SK-N-SH (cell line): ENCODE data around the gene AWAT2. TPM values are rescaled to one million over a fixed set of nuclear protein-coding genes. Genes with fewer than 3 reads are reported as not detected.

Experiments used
- CTCF ChIA-PET: fragments of 300-600, 350-600 bp; formaldehyde crosslinking; extraction: SDS; loops from one replicate; lab custom pipeline; 2021; lab: Yijun Ruan, JAX
- POLR2A ChIA-PET: fragments of 350-600 bp; sonication (Branson Sonifier 250); formaldehyde crosslinking; extraction: SDS; loops from one replicate; lab custom pipeline; 2020; ENCODE audit warnings: antibody characterized with exemption, inconsistent platforms; lab: Yijun Ruan, JAX
- DNase-seq: peaks from one replicate; pipeline ENCODE4 v3.0.0; 2012
- H2AFZ ChIP-seq: fragments of 200-600 bp; sonication (generic); 2 replicates; pipeline ENCODE4 v1.8.1; 2016; ENCODE audit warnings: antibody characterized with exemption, mild to moderate bottlenecking, low read depth
- H3F3A ChIP-seq: fragments of 200-600 bp; sonication (generic); replicated peaks from 2 replicates; pipeline ENCODE3; 2016; ENCODE audit warnings: antibody characterized with exemption, mild to moderate bottlenecking; ENCODE audit not compliant: insufficient read depth
- H3K27ac ChIP-seq, 2 experiments: fragments of 200-500 bp in 1 of 2; fragments of 200-600 bp in 1 of 2; sonication (Bioruptor generic) in 1 of 2; sonication (generic), shearing (Covaris generic) in 1 of 2; 2 replicates each; pipeline versions ENCODE4 v1.5.1 to v1.6.1; 2014 to 2016; ENCODE audit warnings: low read depth in 2 of 2, inconsistent platforms in 1 of 2, low read length in 1 of 2, mild to moderate bottlenecking in 1 of 2, mixed read lengths in 1 of 2
- H3K27me3 ChIP-seq: fragments of 200-600 bp; sonication (generic), shearing (Covaris generic); 2 replicates; pipeline ENCODE4 v1.6.1; 2016; ENCODE audit warnings: mixed run types; ENCODE audit not compliant: insufficient read depth
- H3K36me3 ChIP-seq, 2 experiments: fragments of 200-500 bp in 1 of 2; fragments of 200-600 bp in 1 of 2; sonication (Bioruptor generic) in 1 of 2; sonication (generic) in 1 of 2; replicated peaks in 1 of 2; 2 replicates each; pipeline versions ENCODE3 to v1.5.1; 2014 to 2016; ENCODE audit warnings: low read length in 1 of 2, mild to moderate bottlenecking in 1 of 2; ENCODE audit not compliant: insufficient read depth in 2 of 2, control insufficient read depth in 1 of 2
- H3K4me1 ChIP-seq, 2 experiments: fragments of 200-500 bp in 1 of 2; fragments of 200-600 bp in 1 of 2; sonication (Bioruptor generic) in 1 of 2; sonication (generic), shearing (Covaris generic) in 1 of 2; 2 replicates each; pipeline versions ENCODE4 v1.5.1 to v1.6.1; 2014 to 2016; ENCODE audit warnings: low read depth in 1 of 2, low read length in 1 of 2, mixed run types in 1 of 2; ENCODE audit not compliant: insufficient read depth in 2 of 2, control insufficient read depth in 1 of 2
- H3K4me2 ChIP-seq: fragments of 200-600 bp; sonication (generic), shearing (Covaris generic); 2 replicates; pipeline ENCODE4 v1.6.1; 2017; ENCODE audit warnings: mixed run types
- H3K4me3 ChIP-seq, 2 experiments: fragments of 200-500 bp in 1 of 2; fragments of 200-600 bp in 1 of 2; sonication (Bioruptor generic) in 1 of 2; sonication (generic), shearing (Covaris generic) in 1 of 2; 2 replicates each; pipeline versions ENCODE4 v1.5.1 to v1.8.1; 2014 to 2016; ENCODE audit warnings: low read depth in 2 of 2, inconsistent platforms in 1 of 2, low read length in 1 of 2, mild to moderate bottlenecking in 1 of 2, mixed read lengths in 1 of 2, moderate library complexity in 1 of 2
- H3K79me2 ChIP-seq: fragments of 200-600 bp; sonication (generic); 2 replicates; pipeline ENCODE4 v1.8.1; 2017; ENCODE audit warnings: mild to moderate bottlenecking; ENCODE audit not compliant: insufficient read depth
- H3K9ac ChIP-seq: fragments of 200-600 bp; sonication (generic); 2 replicates; pipeline ENCODE4 v1.6.1; 2017; ENCODE audit warnings: mixed run types
- H3K9me2 ChIP-seq: fragments of 200-600 bp; sonication (generic); 2 replicates; pipeline ENCODE4 v1.6.1; 2017; ENCODE audit warnings: mixed run types
- H3K9me3 ChIP-seq: fragments of 200-600 bp; sonication (generic); 2 replicates; pipeline ENCODE4 v1.6.1; 2017; ENCODE audit warnings: mixed run types, mild to moderate bottlenecking, moderate library complexity
- H4K20me1 ChIP-seq: fragments of 200-600 bp; sonication (generic); 2 replicates; pipeline ENCODE4 v1.6.1; 2017; ENCODE audit warnings: mild to moderate bottlenecking, mixed run types; ENCODE audit not compliant: insufficient read depth
- CHD2 ChIP-seq: fragments of 150-350 bp; IDR thresholded peaks from 2 replicates; pipeline ENCODE4 v1.6.1; 2018; ENCODE audit warnings: low read length; ENCODE audit not compliant: partially characterized antibody
- EP300 ChIP-seq, 2 experiments: IDR thresholded peaks; 2 replicates each; pipeline versions ENCODE4 v1.4.0 to v1.6.1; 2012; ENCODE audit warnings: borderline replicate concordance in 1 of 2, low read depth in 1 of 2, low read length in 1 of 2
- FOXJ3 ChIP-seq: sonication (generic); formaldehyde crosslinking; IDR thresholded peaks from 2 replicates; pipeline ENCODE4 v1.5.1; 2020; ENCODE audit warnings: mild to moderate bottlenecking, missing genetic modification reagents
- FOXM1 ChIP-seq: IDR thresholded peaks from 2 replicates; pipeline ENCODE4 v1.4.0; 2012; ENCODE audit warnings: low read depth, mild to moderate bottlenecking
- MEF2A ChIP-seq: IDR thresholded peaks from 2 replicates; pipeline ENCODE4 v1.4.0; 2012; ENCODE audit warnings: low read depth, borderline replicate concordance
- MXI1 ChIP-seq: IDR thresholded peaks from 2 replicates; pipeline ENCODE4 v1.6.1; 2012; ENCODE audit warnings: mild to moderate bottlenecking, low read depth, low read length, improper control_type of control experiment
- POLR2AphosphoS5 ChIP-seq: IDR thresholded peaks from 2 replicates; pipeline ENCODE4 v1.6.1; 2012; ENCODE audit warnings: low read depth, low read length
- RCOR1 ChIP-seq: fragments of 150-350 bp; IDR thresholded peaks from 2 replicates; pipeline ENCODE4 v1.6.1; 2017; ENCODE audit warnings: antibody characterized with exemption, low read length
- RFX5 ChIP-seq: IDR thresholded peaks from 2 replicates; pipeline ENCODE4 v1.6.1; 2012; ENCODE audit warnings: mild to moderate bottlenecking, improper control_type of control experiment, low read length
- SMC3 ChIP-seq: IDR thresholded peaks from 2 replicates; pipeline ENCODE4 v1.6.1; 2012; ENCODE audit warnings: low read depth, low read length, improper control_type of control experiment
- TAF1 ChIP-seq: IDR thresholded peaks from 2 replicates; pipeline ENCODE4 v1.6.1; 2012; ENCODE audit warnings: low read depth, mild to moderate bottlenecking, low read length, moderate library complexity, borderline replicate concordance
- TEAD4 ChIP-seq: IDR thresholded peaks from 2 replicates; pipeline ENCODE4 v1.4.0; 2012; ENCODE audit warnings: mild to moderate bottlenecking, borderline replicate concordance; ENCODE audit not compliant: insufficient read depth
- WGBS: methylation state at CpG from one replicate; pipeline ENCODE4 v1.1.6; 2017; ENCODE audit warnings: low lambda C conversion rate; 5-methylcytosine and 5-hydroxymethylcytosine counted together
- polyA plus RNA-seq, 3 experiments: library from polyadenylated mRNA; depleted of rRNA; stranded (reverse); fragments of >200 nt; gene quantifications; 2 replicates each; pipeline ENCODE4 v1.2.3, GENCODE V29; 2012
- TF ChIP-seq, protein P1 (sequence below): fragments of 200-600 bp; sonication (generic); IDR thresholded peaks from 2 replicates; pipeline ENCODE4 v1.6.1; 2017; ENCODE audit warnings: antibody characterized with exemption, mild to moderate bottlenecking, moderate library complexity
- TF ChIP-seq, protein P2 (sequence below): fragments of 150-350 bp; IDR thresholded peaks from 2 replicates; pipeline ENCODE4 v1.6.1; 2016; ENCODE audit warnings: mild to moderate bottlenecking, low read depth, low read length
- TF ChIP-seq, protein P3 (sequence below): IDR thresholded peaks from 2 replicates; pipeline ENCODE4 v1.4.0; 2012; ENCODE audit warnings: low read depth, borderline replicate concordance

AWAT2 gene
- polyA plus RNA-seq, 1 of the 3 experiments (the other 2 are of a cell fraction): 0.13 TPM

GRCh38 chrX:70079297-70079696, 29.6 kb upstream of the AWAT2 start:
- Histone ChIP-seq H4K20me1 (no peaks in the 10 kb centered on the region), H3K36me3 (no peaks in the 10 kb centered on the region), H3K27me3 (peaks cover 4% of the 10 kb centered on the region; the same call in 1 of the 2 replicates), H3K4me1 (no peaks in the 10 kb centered on the region), H3K27ac (no peak overlapping the region), H3F3A (no peaks in the 10 kb centered on the region), H3K9me3 (no peaks in the 10 kb centered on the region), H3K4me3 (no peak overlapping the region), H2AFZ (no peak overlapping the region), H3K9ac (no peak overlapping the region), H3K79me2 (no peaks in the 10 kb centered on the region), H3K4me2 (no peak overlapping the region), H3K9me2 (no peaks in the 10 kb centered on the region)
- CTCF ChIA-PET: interaction anchor here (1.1 to 1.4 kb wide), 2 partner anchors 18 to 49 kb away, joined by 3 to 4 read pairs; no protein-coding TSS in a partner anchor
- 14% methylated on average over 5 of the region's 5 CpGs for WGBS
- no peak for DNase-seq
- POLR2A ChIA-PET: no interaction called here
- TF ChIP-seq, protein P1, sequence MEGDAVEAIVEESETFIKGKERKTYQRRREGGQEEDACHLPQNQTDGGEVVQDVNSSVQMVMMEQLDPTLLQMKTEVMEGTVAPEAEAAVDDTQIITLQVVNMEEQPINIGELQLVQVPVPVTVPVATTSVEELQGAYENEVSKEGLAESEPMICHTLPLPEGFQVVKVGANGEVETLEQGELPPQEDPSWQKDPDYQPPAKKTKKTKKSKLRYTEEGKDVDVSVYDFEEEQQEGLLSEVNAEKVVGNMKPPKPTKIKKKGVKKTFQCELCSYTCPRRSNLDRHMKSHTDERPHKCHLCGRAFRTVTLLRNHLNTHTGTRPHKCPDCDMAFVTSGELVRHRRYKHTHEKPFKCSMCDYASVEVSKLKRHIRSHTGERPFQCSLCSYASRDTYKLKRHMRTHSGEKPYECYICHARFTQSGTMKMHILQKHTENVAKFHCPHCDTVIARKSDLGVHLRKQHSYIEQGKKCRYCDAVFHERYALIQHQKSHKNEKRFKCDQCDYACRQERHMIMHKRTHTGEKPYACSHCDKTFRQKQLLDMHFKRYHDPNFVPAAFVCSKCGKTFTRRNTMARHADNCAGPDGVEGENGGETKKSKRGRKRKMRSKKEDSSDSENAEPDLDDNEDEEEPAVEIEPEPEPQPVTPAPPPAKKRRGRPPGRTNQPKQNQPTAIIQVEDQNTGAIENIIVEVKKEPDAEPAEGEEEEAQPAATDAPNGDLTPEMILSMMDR: no peak
- TF ChIP-seq SMC3 (no peak), RCOR1 (no peak), FOXM1 (no peak), MXI1 (no peak)
- TF ChIP-seq, protein P2, sequence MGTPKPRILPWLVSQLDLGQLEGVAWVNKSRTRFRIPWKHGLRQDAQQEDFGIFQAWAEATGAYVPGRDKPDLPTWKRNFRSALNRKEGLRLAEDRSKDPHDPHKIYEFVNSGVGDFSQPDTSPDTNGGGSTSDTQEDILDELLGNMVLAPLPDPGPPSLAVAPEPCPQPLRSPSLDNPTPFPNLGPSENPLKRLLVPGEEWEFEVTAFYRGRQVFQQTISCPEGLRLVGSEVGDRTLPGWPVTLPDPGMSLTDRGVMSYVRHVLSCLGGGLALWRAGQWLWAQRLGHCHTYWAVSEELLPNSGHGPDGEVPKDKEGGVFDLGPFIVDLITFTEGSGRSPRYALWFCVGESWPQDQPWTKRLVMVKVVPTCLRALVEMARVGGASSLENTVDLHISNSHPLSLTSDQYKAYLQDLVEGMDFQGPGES: no peak

- 35% methylated on average over 7 of the region's 7 CpGs for WGBS
- Histone ChIP-seq H3K4me1 (no peaks in the 10 kb centered on the region), H3K9me3 (no peaks in the 10 kb centered on the region), H3K79me2 (no peaks in the 10 kb centered on the region), H4K20me1 (no peaks in the 10 kb centered on the region), H2AFZ (no peak overlapping the region), H3K36me3 (no peaks in the 10 kb centered on the region), H3K9me2 (no peaks in the 10 kb centered on the region), H3K27ac (no peak overlapping the region), H3K4me2 (no peak overlapping the region), H3K9ac (no peak overlapping the region), H3F3A (no peaks in the 10 kb centered on the region), H3K27me3 (peaks cover 4% of the 10 kb centered on the region; the same call in 1 of the 2 replicates), H3K4me3 (no peak overlapping the region)
- no peak for TF ChIP-seq POLR2AphosphoS5
- no peak for TF ChIP-seq FOXJ3 (CRISPR knock-in tag)
- no peak for TF ChIP-seq CHD2
- TF ChIP-seq, protein P3, sequence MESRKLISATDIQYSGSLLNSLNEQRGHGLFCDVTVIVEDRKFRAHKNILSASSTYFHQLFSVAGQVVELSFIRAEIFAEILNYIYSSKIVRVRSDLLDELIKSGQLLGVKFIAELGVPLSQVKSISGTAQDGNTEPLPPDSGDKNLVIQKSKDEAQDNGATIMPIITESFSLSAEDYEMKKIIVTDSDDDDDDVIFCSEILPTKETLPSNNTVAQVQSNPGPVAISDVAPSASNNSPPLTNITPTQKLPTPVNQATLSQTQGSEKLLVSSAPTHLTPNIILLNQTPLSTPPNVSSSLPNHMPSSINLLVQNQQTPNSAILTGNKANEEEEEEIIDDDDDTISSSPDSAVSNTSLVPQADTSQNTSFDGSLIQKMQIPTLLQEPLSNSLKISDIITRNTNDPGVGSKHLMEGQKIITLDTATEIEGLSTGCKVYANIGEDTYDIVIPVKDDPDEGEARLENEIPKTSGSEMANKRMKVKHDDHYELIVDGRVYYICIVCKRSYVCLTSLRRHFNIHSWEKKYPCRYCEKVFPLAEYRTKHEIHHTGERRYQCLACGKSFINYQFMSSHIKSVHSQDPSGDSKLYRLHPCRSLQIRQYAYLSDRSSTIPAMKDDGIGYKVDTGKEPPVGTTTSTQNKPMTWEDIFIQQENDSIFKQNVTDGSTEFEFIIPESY: no peak
- TF ChIP-seq MXI1: no peak
- TF ChIP-seq EP300 (IDR thresholded peaks at IDR 0.05; ENCODE audit: borderline replicate concordance in 1 of 2, low read depth in 1 of 2, low read length in 1 of 2): no peak
- TF ChIP-seq MEF2A: no peak
- no peak for TF ChIP-seq TAF1
- TF ChIP-seq, protein P2: no peak
- no peak for TF ChIP-seq RFX5
- no peak for TF ChIP-seq TEAD4
- no peak for DNase-seq
- ChIA-PET CTCF (no interaction called here), POLR2A (no interaction called here)
Measured at GRCh38 chrX:70066646-70067045, 16.9 kb upstream of the AWAT2 start.
